OCI-LY3 (cell line): ENCODE measurements around the gene MTUS2.

Experiments
- EZH2phosphoT487 ChIP-seq: fragments of 200-600 bp; shearing (Covaris generic); IDR thresholded peaks from 2 replicates; pipeline ENCODE4 v1.6.1; 2018; ENCODE audit warnings: antibody characterized with exemption, mixed run types, low read depth
- TF ChIP-seq, protein P1 (sequence below): fragments of 200-600, 300-600 bp; sonication (generic); IDR thresholded peaks from 2 replicates; pipeline ENCODE4 v1.5.1; 2014; ENCODE audit warnings: antibody characterized with exemption, low read length, low read depth

DNA sequence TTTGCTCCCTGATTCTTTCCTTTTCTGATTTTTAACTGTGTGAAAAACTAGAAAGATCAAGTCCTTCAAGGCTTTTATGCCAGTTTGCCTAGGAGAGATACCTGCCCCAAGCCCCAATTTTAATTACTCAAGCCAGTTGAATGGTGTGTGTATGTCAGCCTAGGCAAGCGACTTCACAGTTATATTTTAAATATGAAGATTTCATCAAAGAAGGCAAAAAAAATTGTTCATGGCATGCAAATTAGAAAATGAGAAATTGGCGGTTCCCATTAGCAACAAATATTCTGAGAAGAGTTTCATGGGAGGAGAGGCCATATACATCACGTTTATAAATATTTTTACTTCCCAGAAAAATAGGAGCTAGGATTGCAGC lies 607.8 kb downstream of the MTUS2 start:
- TF ChIP-seq, protein P1, sequence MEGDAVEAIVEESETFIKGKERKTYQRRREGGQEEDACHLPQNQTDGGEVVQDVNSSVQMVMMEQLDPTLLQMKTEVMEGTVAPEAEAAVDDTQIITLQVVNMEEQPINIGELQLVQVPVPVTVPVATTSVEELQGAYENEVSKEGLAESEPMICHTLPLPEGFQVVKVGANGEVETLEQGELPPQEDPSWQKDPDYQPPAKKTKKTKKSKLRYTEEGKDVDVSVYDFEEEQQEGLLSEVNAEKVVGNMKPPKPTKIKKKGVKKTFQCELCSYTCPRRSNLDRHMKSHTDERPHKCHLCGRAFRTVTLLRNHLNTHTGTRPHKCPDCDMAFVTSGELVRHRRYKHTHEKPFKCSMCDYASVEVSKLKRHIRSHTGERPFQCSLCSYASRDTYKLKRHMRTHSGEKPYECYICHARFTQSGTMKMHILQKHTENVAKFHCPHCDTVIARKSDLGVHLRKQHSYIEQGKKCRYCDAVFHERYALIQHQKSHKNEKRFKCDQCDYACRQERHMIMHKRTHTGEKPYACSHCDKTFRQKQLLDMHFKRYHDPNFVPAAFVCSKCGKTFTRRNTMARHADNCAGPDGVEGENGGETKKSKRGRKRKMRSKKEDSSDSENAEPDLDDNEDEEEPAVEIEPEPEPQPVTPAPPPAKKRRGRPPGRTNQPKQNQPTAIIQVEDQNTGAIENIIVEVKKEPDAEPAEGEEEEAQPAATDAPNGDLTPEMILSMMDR, result no peak
- TF ChIP-seq EZH2phosphoT487, result no peak
